ENCODE data around the gene EIF4G3. TPM values are rescaled to one million over a fixed set of nuclear protein-coding genes. Genes with fewer than 3 reads are reported as not detected.

The EIF4G3 gene
- total and polyA plus RNA-seq, 2 donors (not counting 1 experiment from before 2014, with no cell fraction given), result 33.6 to 76.0 TPM

DNA sequence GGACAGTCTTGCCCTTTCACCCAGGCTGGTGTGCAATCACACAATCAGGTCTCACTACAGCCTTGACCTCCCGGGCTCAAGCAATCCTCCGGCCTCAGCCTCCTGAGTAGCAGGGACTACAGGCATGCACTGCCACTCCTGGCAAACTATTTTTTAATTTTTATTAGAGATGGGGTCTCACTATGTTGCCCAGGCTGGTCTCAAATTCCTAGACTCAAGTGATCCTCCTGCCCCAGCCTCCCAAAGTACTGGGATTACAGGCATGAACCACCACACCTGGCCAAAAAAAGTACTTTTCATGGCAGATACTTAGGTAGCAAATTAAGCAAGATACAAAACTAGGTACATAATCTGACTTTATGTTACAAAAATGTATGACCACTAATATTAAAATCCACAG is 8.3 kb downstream of the EIF4G3 start:
- peaks cover 2% of the 10 kb centered on the region for H3K9me3 Mint-ChIP-seq (ENCODE audit: insufficient read depth)
- H3K27ac Mint-ChIP-seq, result no peak overlapping the region
- H3K4me2 ChIP-seq (replicated peaks; ENCODE audit: low read depth, low read length, poor library complexity, severe bottlenecking), result no peak overlapping the region
- no peak for DNase-seq
- CTCF ChIA-PET, result no interaction called here
- no peak overlapping the region for H2AFZ ChIP-seq (ENCODE audit: insufficient read depth, low read depth, low read length, poor library complexity, severe bottlenecking)
- no peaks in the 10 kb centered on the region for H3K9me3 ChIP-seq (ENCODE audit: control extremely low read depth in 1 of 3, control insufficient read depth in 2 of 3, insufficient read depth in 1 of 3, low read length in 2 of 3)
- H3K4me3 Mint-ChIP-seq, result no peak overlapping the region
- no CpG with 5 or more reads among the region's 2 CpGs for WGBS (ENCODE audit: insufficient coverage)
- H3K4me3 ChIP-seq (ENCODE audit: control extremely low read depth in 1 of 5, extremely low read depth in 1 of 5, insufficient read depth in 1 of 5, low read depth in 2 of 5, low read length in 4 of 5), result no peak overlapping the region
- ATAC-seq (ENCODE audit: low read depth), result no peak
- TF ChIP-seq, protein P1, sequence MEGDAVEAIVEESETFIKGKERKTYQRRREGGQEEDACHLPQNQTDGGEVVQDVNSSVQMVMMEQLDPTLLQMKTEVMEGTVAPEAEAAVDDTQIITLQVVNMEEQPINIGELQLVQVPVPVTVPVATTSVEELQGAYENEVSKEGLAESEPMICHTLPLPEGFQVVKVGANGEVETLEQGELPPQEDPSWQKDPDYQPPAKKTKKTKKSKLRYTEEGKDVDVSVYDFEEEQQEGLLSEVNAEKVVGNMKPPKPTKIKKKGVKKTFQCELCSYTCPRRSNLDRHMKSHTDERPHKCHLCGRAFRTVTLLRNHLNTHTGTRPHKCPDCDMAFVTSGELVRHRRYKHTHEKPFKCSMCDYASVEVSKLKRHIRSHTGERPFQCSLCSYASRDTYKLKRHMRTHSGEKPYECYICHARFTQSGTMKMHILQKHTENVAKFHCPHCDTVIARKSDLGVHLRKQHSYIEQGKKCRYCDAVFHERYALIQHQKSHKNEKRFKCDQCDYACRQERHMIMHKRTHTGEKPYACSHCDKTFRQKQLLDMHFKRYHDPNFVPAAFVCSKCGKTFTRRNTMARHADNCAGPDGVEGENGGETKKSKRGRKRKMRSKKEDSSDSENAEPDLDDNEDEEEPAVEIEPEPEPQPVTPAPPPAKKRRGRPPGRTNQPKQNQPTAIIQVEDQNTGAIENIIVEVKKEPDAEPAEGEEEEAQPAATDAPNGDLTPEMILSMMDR (IDR thresholded peaks at IDR 0.05), result no peak
- TF ChIP-seq EZH2 (IDR thresholded peaks at IDR 0.05; ENCODE audit: borderline replicate concordance, insufficient read depth, low read depth, low read length, poor library complexity, severe bottlenecking), result no peak
- H3K79me2 ChIP-seq (ENCODE audit: control insufficient read depth, insufficient read depth, low read length), result peaks cover 73% of the 10 kb centered on the region
- no peaks in the 10 kb centered on the region for H3K27me3 Mint-ChIP-seq
- H3K4me1 ChIP-seq (ENCODE audit: control insufficient read depth in 2 of 2, insufficient read depth in 2 of 2, low read length in 2 of 2), result peaks cover 7 to 8% of the 10 kb centered on the region in 2 donors
- no peak overlapping the region for H3K27ac ChIP-seq (ENCODE audit: low read length in 2 of 2)
- no peaks in the 10 kb centered on the region for H3K27me3 ChIP-seq (replicated peaks in 1 of 4; ENCODE audit: control extremely low read depth in 1 of 4, control insufficient read depth in 3 of 4, insufficient read depth in 4 of 4, low read length in 3 of 4)
- POLR2A ChIA-PET, result no interaction called here
- no peak overlapping the region for H3K9ac ChIP-seq (ENCODE audit: low read length)
- H4K20me1 ChIP-seq (ENCODE audit: control insufficient read depth, insufficient read depth, low read length, poor library complexity, severe bottlenecking), result no peaks in the 10 kb centered on the region
- peaks cover 26% of the 10 kb centered on the region for H3K4me1 Mint-ChIP-seq
- intact Hi-C loops (cut with micrococcal nuclease), result loop anchor here (10.0 kb wide), 1 partner anchor 54 kb away; no protein-coding TSS in a partner anchor
- peaks cover 8 to 28% of the 10 kb centered on the region in 2 experiments for H3K36me3 ChIP-seq (replicated peaks in 1 of 2; ENCODE audit: control extremely low read depth in 1 of 2, control insufficient read depth in 1 of 2, extremely low read depth in 1 of 2, insufficient read depth in 2 of 2, low read length in 1 of 2)

DNA sequence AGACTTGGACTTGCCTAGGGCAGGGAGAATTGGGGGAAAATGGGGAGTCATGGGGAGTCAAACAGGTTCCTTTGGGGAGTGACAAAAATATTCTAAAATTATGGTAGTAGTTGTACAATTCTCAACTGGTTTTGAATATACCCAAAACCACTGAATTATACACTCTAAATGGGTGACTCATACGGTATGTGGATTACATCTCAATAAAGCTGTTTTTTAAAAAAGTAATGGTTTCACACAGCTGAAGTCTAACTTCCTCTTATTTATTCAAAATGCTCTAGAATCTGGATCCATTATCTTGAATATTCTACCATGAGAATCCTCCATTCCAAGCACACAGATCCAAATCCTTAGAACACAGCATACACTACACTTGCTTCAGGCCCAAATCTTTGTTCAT is 11.1 kb downstream of the EIF4G3 start:
- H4K20me1 ChIP-seq (ENCODE audit: control insufficient read depth, insufficient read depth, low read length, poor library complexity, severe bottlenecking), result no peaks in the 10 kb centered on the region
- H3K4me3 ChIP-seq (ENCODE audit: control extremely low read depth in 1 of 5, extremely low read depth in 1 of 5, insufficient read depth in 1 of 5, low read depth in 2 of 5, low read length in 4 of 5), result no peak overlapping the region
- H3K79me2 ChIP-seq (ENCODE audit: control insufficient read depth, insufficient read depth, low read length), result peaks cover 77% of the 10 kb centered on the region
- no peak overlapping the region for H3K9ac ChIP-seq (ENCODE audit: low read length)
- H3K27ac ChIP-seq (ENCODE audit: low read length in 2 of 2), result peak overlapping the region; percentile 5 to 23
- POLR2A ChIA-PET, result no interaction called here
- CTCF ChIA-PET, result no interaction called here
- no CpG with 5 or more reads among the region's 1 CpG for WGBS (ENCODE audit: insufficient coverage)
- TF ChIP-seq EZH2 (IDR thresholded peaks at IDR 0.05; ENCODE audit: borderline replicate concordance, insufficient read depth, low read depth, low read length, poor library complexity, severe bottlenecking), result no peak
- TF ChIP-seq, protein P1 (IDR thresholded peaks at IDR 0.05), result no peak
- Mint-ChIP-seq H3K4me1 (peaks cover 18% of the 10 kb centered on the region), H3K27me3 (no peaks in the 10 kb centered on the region), H3K4me3 (peak overlapping the region; percentile 51), H3K9me3 (ENCODE audit: insufficient read depth) (peaks cover 2% of the 10 kb centered on the region), H3K27ac (peak overlapping the region; percentile 77)
- peak overlapping the region; percentile 17 for H3K4me2 ChIP-seq (replicated peaks; ENCODE audit: low read depth, low read length, poor library complexity, severe bottlenecking)
- intact Hi-C loops (cut with micrococcal nuclease), result loop anchor here (10.0 kb wide), 1 partner anchor 51 kb away; no protein-coding TSS in a partner anchor
- H2AFZ ChIP-seq (ENCODE audit: insufficient read depth, low read depth, low read length, poor library complexity, severe bottlenecking), result no peak overlapping the region
- ATAC-seq (ENCODE audit: low read depth) (peak; percentile 57), DNase-seq (peak; percentile 29)
- no peaks in the 10 kb centered on the region for H3K9me3 ChIP-seq (ENCODE audit: control extremely low read depth in 1 of 3, control insufficient read depth in 2 of 3, insufficient read depth in 1 of 3, low read length in 2 of 3)
- H3K4me1 ChIP-seq (ENCODE audit: control insufficient read depth in 2 of 2, insufficient read depth in 2 of 2, low read length in 2 of 2), result peaks cover 7 to 8% of the 10 kb centered on the region in 2 donors
- no peaks in the 10 kb centered on the region for H3K27me3 ChIP-seq (replicated peaks in 1 of 4; ENCODE audit: control extremely low read depth in 1 of 4, control insufficient read depth in 3 of 4, insufficient read depth in 4 of 4, low read length in 3 of 4)
- H3K36me3 ChIP-seq (replicated peaks in 1 of 2; ENCODE audit: control extremely low read depth in 1 of 2, control insufficient read depth in 1 of 2, extremely low read depth in 1 of 2, insufficient read depth in 2 of 2, low read length in 1 of 2), result peaks cover 5 to 38% of the 10 kb centered on the region in 2 experiments
